Left lung (tissue), 10 donors: ENCODE results near the gene DTNB. TPM values are rescaled to one million over a fixed set of nuclear protein-coding genes. Genes with fewer than 3 reads are reported as not detected.

Experiments used
- ATAC-seq: fragments of 200-7000 bp; cut with Tn5 transposase; one replicate; pipeline ENCODE4 v1.9.1; 2020; ENCODE audit warnings: moderate library complexity
- DNase-seq, 4 donors: peaks; one replicate each; pipeline ENCODE4 v3.0.0-alpha.2; 2013 to 2020
- H3K27ac ChIP-seq, 2 donors: fragments of 200-600 bp; sonication (generic) in 1 of 2; one replicate each; pipeline versions ENCODE4 v1.5.0 to v1.8.0; 2020 to 2021
- H3K27me3 ChIP-seq, 2 donors: fragments of 200-600 bp; sonication (generic) in 1 of 2; one replicate each; pipeline versions ENCODE4 v1.5.0 to v1.8.0; 2020 to 2021
- H3K36me3 ChIP-seq, 2 donors: fragments of 200-600 bp; sonication (generic) in 1 of 2; one replicate each; pipeline versions ENCODE4 v1.5.0 to v1.8.0; 2020 to 2021
- H3K4me1 ChIP-seq, 2 donors: fragments of 200-600 bp; one replicate each; pipeline ENCODE4 v1.8.0; 2021
- H3K4me3 ChIP-seq, 2 donors: fragments of 200-600 bp; sonication (generic) in 1 of 2; one replicate each; pipeline versions ENCODE4 v1.5.0 to v1.8.0; 2020 to 2021; ENCODE audit warnings: mild to moderate bottlenecking in 1 of 2
- H3K9me3 ChIP-seq, 2 donors: fragments of 200-600 bp; sonication (generic) in 1 of 2; one replicate each; pipeline versions ENCODE4 v1.5.0 to v1.8.0; 2020 to 2021
- CTCF ChIP-seq, 2 donors: fragments of 200-600 bp; sonication (generic) in 1 of 2; IDR thresholded peaks; one replicate each; pipeline versions ENCODE4 v1.5.0 to v1.8.0; 2021; ENCODE audit warnings: antibody characterized with exemption in 2 of 2
- intact Hi-C, 2 donors: fragments of 100-400 bp; cut with DNase I; formaldehyde crosslinking; loops; one replicate each; pipeline versions ENCODE4 v1.11.2 to v1.14.2; 2022
- polyA plus RNA-seq, 6 donors: library from polyadenylated mRNA; unstranded; fragments of 120-200 nt; gene quantifications; one replicate each; pipeline ENCODE4 v1.2.1, GENCODE V29; 2013; ENCODE audit not compliant: insufficient read length in 6 of 6
- total RNA-seq, 2 donors: library from RNA; stranded (reverse); fragmentation: NEBNext Ultra II Directional; extraction: Animal tissue kit (Norgen Biotek cat#: 25700); gene quantifications; one replicate each; pipeline ENCODE4 v1.2.1, GENCODE V29; 2021
- donor health status: DM: no; HTN: yes; CAD: no.
- donor health status: DM: no; HTN: no; CAD: no.

The DTNB gene
- total and polyA plus RNA-seq, 8 donors, result 17.6 to 32.5 (median 29.5) TPM

DNA sequence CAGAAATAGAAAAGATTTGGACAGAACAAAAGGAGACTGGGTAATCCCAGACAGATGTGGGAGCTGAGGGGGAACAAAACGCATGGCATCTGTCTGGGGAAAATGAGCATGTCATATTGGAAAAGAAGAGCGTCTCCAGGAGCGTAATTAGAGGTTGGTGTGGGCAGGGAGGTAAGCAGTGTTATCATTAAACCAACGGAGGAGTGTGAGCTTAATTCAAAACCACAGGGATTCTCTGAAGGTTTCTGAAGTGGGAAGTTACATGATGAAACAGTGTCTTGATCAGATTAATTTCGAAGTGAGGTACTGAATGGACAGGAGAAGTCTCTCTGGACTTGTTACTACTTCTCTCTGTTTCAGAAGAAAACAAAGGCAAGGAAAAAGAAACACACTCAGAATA lies 53.3 kb downstream of the DTNB start:
- Histone ChIP-seq H3K27ac (no peak overlapping the region), H3K4me3 (no peak overlapping the region), H3K36me3 (peaks cover 0 to 7% of the 10 kb centered on the region in 2 donors), H3K9me3 (no peaks in the 10 kb centered on the region), H3K27me3 (no peaks in the 10 kb centered on the region), H3K4me1 (peaks cover 0 to 8% of the 10 kb centered on the region in 2 donors)
- DNase-seq (no peak), ATAC-seq (no peak)
- intact Hi-C loops, result no loop called here
- TF ChIP-seq CTCF (IDR thresholded peaks at IDR 0.05), result no peak

DNA sequence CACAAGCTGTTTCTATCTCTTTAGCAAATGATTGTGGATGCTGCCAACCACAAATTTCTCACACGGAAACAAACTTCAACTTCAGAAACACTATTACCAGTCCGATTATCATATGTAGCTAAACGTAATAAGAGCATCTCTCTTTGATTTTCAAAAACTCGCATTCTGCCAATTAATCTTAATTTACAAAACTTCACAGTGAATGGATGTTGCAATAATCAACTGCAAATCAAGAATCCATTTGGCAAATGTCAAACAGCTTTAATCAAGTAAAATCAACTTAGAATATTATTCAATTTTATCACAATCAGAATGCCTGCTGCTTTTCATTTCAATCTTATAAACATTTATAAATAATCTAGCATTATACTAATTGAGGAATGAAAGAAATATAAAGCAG lies 54.2 kb downstream of the DTNB start:
- H3K27me3 ChIP-seq, result no peaks in the 10 kb centered on the region
- no peak overlapping the region for H3K4me3 ChIP-seq
- intact Hi-C loops, result no loop called here
- no peaks in the 10 kb centered on the region for H3K9me3 ChIP-seq
- H3K4me1 ChIP-seq, result peaks cover 0 to 8% of the 10 kb centered on the region in 2 donors
- no peak for TF ChIP-seq CTCF (IDR thresholded peaks at IDR 0.05)
- ATAC-seq (no peak), DNase-seq (no peak)
- peaks cover 0 to 7% of the 10 kb centered on the region in 2 donors for H3K36me3 ChIP-seq
- no peak overlapping the region for H3K27ac ChIP-seq

GRCh38 chr2:25618676-25619075 lies 54.7 kb downstream of the DTNB start:
- Histone ChIP-seq H3K4me1 (peaks cover 0 to 8% of the 10 kb centered on the region in 2 donors), H3K36me3 (peaks cover 0 to 7% of the 10 kb centered on the region in 2 donors), H3K4me3 (no peak overlapping the region), H3K9me3 (no peaks in the 10 kb centered on the region), H3K27me3 (no peaks in the 10 kb centered on the region), H3K27ac (peak overlapping the region; percentile 9 to 45)
- intact Hi-C loops, result no loop called here
- peak; percentile 92 for ATAC-seq
- no peak for DNase-seq
- TF ChIP-seq CTCF (IDR thresholded peaks at IDR 0.05), result no peak

GRCh38 chr2:25617948-25618646 lies 55.3 kb downstream of the DTNB start:
- intact Hi-C loops, result no loop called here
- peaks cover 0 to 8% of the 10 kb centered on the region in 2 donors for H3K4me1 ChIP-seq
- peak overlapping the region; percentile 9 to 45 for H3K27ac ChIP-seq
- H3K9me3 ChIP-seq, result no peaks in the 10 kb centered on the region
- H3K27me3 ChIP-seq, result no peaks in the 10 kb centered on the region
- H3K4me3 ChIP-seq, result no peak overlapping the region
- ATAC-seq (peak; percentile 82), DNase-seq (peak in 1 of 4 donors; percentile 35)
- peaks cover 0 to 3% of the 10 kb centered on the region in 2 donors for H3K36me3 ChIP-seq
- TF ChIP-seq CTCF (IDR thresholded peaks at IDR 0.05), result no peak

DNA sequence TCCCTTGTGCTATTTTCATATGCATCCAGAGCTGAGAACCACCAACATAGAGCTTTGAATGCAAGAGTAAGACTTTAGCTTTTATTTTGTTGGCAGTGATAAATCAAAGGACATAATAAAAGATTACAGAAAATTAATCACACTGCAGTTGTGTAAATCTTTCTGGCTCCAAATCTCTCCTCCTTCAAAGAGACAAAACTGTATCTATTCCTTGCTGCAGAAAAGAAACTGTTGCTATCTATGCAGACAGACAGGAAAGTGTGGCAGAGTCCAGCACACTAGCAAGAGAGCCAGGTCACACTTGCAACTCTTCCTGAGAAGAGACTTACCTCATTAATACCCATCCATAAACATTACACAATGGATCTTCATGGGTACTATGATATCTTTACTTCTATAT lies 57.5 kb downstream of the DTNB start:
- ATAC-seq, result no peak
- Histone ChIP-seq H3K9me3 (no peaks in the 10 kb centered on the region), H3K4me1 (peaks cover 0 to 8% of the 10 kb centered on the region in 2 donors), H3K27me3 (no peaks in the 10 kb centered on the region), H3K36me3 (no peaks in the 10 kb centered on the region), H3K27ac (no peak overlapping the region), H3K4me3 (no peak overlapping the region)
- no peak for DNase-seq
- intact Hi-C loops, result no loop called here
- TF ChIP-seq CTCF (IDR thresholded peaks at IDR 0.05), result no peak
